ENCODE data around the gene VAMP3. TPM values are rescaled to one million over a fixed set of nuclear protein-coding genes. Genes with fewer than 3 reads are reported as not detected.

VAMP3 gene
- total RNA-seq (2022): 57.8 and 65.9 TPM in 2 replicates
- percentile 85 among the genes with signal in this experiment for Bru-seq, nascent RNA
- percentile 97 among the genes with signal in this experiment for BruChase-seq, experiment 1, labeled RNA remaining after a 6-hour chase
- percentile 96 among the genes with signal in this experiment for BruChase-seq, experiment 2, labeled RNA remaining after a 2-hour chase
- long read RNA-seq, transcript VAMP3-201 (5 exons, 2,205 nt): major isoform, 52 of 64 reads
- long read RNA-seq, partial matches to known transcripts: 2 of 64 reads
- long read RNA-seq, other reads (novel, unspliced or antisense): 9 of 64 reads

- peaks cover 21% of the 10 kb centered on the region for H3K36me3 Mint-ChIP-seq (ENCODE audit: insufficient read depth, unreplicated experiment)
- no peaks in the 10 kb centered on the region for H3K9me3 Mint-ChIP-seq (ENCODE audit: low read depth, unreplicated experiment)
- CTCF ChIA-PET: no interaction called here
- peak within 1 kb of the TSS; percentile 73 for H3K27ac Mint-ChIP-seq (ENCODE audit: unreplicated experiment)
- TSS peak; percentile 25 for BruUV-seq (replicated peaks)
- TF ChIP-seq CTCF (IDR thresholded peaks at IDR 0.05; ENCODE audit: unreplicated experiment): no peak
- intact Hi-C loops (cut with micrococcal nuclease; ENCODE audit: unreplicated experiment): no loop called here
- H3K27me3 Mint-ChIP-seq (ENCODE audit: unreplicated experiment): no peaks in the 10 kb centered on the region
- peak within 1 kb of the TSS; percentile 90 for H3K4me3 Mint-ChIP-seq (ENCODE audit: low read depth, unreplicated experiment)
- H3K4me1 Mint-ChIP-seq (ENCODE audit: low read depth, unreplicated experiment): peaks cover 19% of the 10 kb centered on the region
- peak; percentile 84 for DNase-seq
Measured at GRCh38 chr1:7770997-7771822, at the start of gene VAMP3. Gene VAMP3 (plus strand): TSS chr1:7771296. CDS start chr1:7771384, 88 bp downstream.

GRCh38 chr1:7721940-7722669 lies 49.0 kb upstream of the VAMP3 start:
- H3K27ac Mint-ChIP-seq (ENCODE audit: unreplicated experiment): no peak overlapping the region
- H3K36me3 Mint-ChIP-seq (ENCODE audit: insufficient read depth, unreplicated experiment): no peaks in the 10 kb centered on the region
- DNase-seq: no peak
- no peak overlapping the region for H3K4me3 Mint-ChIP-seq (ENCODE audit: low read depth, unreplicated experiment)
- BruUV-seq (replicated peaks): no TSS peak
- TF ChIP-seq CTCF (IDR thresholded peaks at IDR 0.05; ENCODE audit: unreplicated experiment): no peak
- intact Hi-C loops (cut with micrococcal nuclease; ENCODE audit: unreplicated experiment): no loop called here
- H3K9me3 Mint-ChIP-seq (ENCODE audit: low read depth, unreplicated experiment): no peaks in the 10 kb centered on the region
- H3K27me3 Mint-ChIP-seq (ENCODE audit: unreplicated experiment): no peaks in the 10 kb centered on the region
- CTCF ChIA-PET: no interaction called here
- no peaks in the 10 kb centered on the region for H3K4me1 Mint-ChIP-seq (ENCODE audit: low read depth, unreplicated experiment)

GRCh38 chr1:7722670-7723012 lies 48.5 kb upstream of the VAMP3 start:
- no TSS peak for BruUV-seq (replicated peaks)
- no peaks in the 10 kb centered on the region for H3K27me3 Mint-ChIP-seq (ENCODE audit: unreplicated experiment)
- no peaks in the 10 kb centered on the region for H3K9me3 Mint-ChIP-seq (ENCODE audit: low read depth, unreplicated experiment)
- H3K36me3 Mint-ChIP-seq (ENCODE audit: insufficient read depth, unreplicated experiment): no peaks in the 10 kb centered on the region
- no peaks in the 10 kb centered on the region for H3K4me1 Mint-ChIP-seq (ENCODE audit: low read depth, unreplicated experiment)
- CTCF ChIA-PET: no interaction called here
- H3K4me3 Mint-ChIP-seq (ENCODE audit: low read depth, unreplicated experiment): no peak overlapping the region
- no peak overlapping the region for H3K27ac Mint-ChIP-seq (ENCODE audit: unreplicated experiment)
- no peak for TF ChIP-seq CTCF (IDR thresholded peaks at IDR 0.05; ENCODE audit: unreplicated experiment)
- intact Hi-C loops (cut with micrococcal nuclease; ENCODE audit: unreplicated experiment): no loop called here
- DNase-seq: no peak

GRCh38 chr1:7726623-7727022 lies 44.5 kb upstream of the VAMP3 start:
- Mint-ChIP-seq H3K4me3 (ENCODE audit: low read depth, unreplicated experiment) (no peak overlapping the region), H3K27me3 (ENCODE audit: unreplicated experiment) (no peaks in the 10 kb centered on the region), H3K27ac (ENCODE audit: unreplicated experiment) (no peak overlapping the region), H3K36me3 (ENCODE audit: insufficient read depth, unreplicated experiment) (no peaks in the 10 kb centered on the region), H3K9me3 (ENCODE audit: low read depth, unreplicated experiment) (no peaks in the 10 kb centered on the region), H3K4me1 (ENCODE audit: low read depth, unreplicated experiment) (no peaks in the 10 kb centered on the region)
- CTCF ChIA-PET: no interaction called here
- no peak for DNase-seq
- BruUV-seq (replicated peaks): no TSS peak
- no peak for TF ChIP-seq CTCF (IDR thresholded peaks at IDR 0.05; ENCODE audit: unreplicated experiment)
- intact Hi-C loops (cut with micrococcal nuclease; ENCODE audit: unreplicated experiment): no loop called here

Data from Calu3 (cell line).